ENCODE data around the gene UVRAG.

The UVRAG gene

GRCh38 chr11:75836417-75836816 is 21.4 kb downstream of the UVRAG start:
- Histone ChIP-seq H3K27ac (no peak overlapping the region), H3K27me3 (ENCODE audit: insufficient read depth, low read depth) (no peaks in the 10 kb centered on the region), H3K9ac (no peak overlapping the region), H3K4me2 (no peak overlapping the region), H3K4me1 (ENCODE audit: low read depth, poor library complexity, severe bottlenecking) (no peaks in the 10 kb centered on the region), H3K4me3 (IDR thresholded peaks at IDR 0.05; ENCODE audit: insufficient read depth, low read depth, low read length) (no peak overlapping the region), H3K36me3 (ENCODE audit: insufficient read depth) (no peaks in the 10 kb centered on the region), H3K79me2 (ENCODE audit: insufficient read depth, low read depth) (peaks cover 13% of the 10 kb centered on the region), H2AFZ (ENCODE audit: low read depth) (no peak overlapping the region), H4K20me1 (ENCODE audit: insufficient read depth) (no peaks in the 10 kb centered on the region)
- no peak for TF ChIP-seq CTCF (conservative IDR thresholded peaks at IDR 0.05; ENCODE audit: low read depth, low read length)

- Histone ChIP-seq H3K27me3 (ENCODE audit: insufficient read depth, low read depth) (no peaks in the 10 kb centered on the region), H3K79me2 (ENCODE audit: insufficient read depth, low read depth) (peaks cover 4% of the 10 kb centered on the region; the same call in 1 of the 2 replicates), H4K20me1 (ENCODE audit: insufficient read depth) (no peaks in the 10 kb centered on the region), H3K4me2 (no peak overlapping the region), H3K36me3 (ENCODE audit: insufficient read depth) (no peaks in the 10 kb centered on the region), H3K9ac (no peak overlapping the region), H2AFZ (ENCODE audit: low read depth) (no peak overlapping the region), H3K27ac (no peak overlapping the region), H3K4me3 (IDR thresholded peaks at IDR 0.05; ENCODE audit: insufficient read depth, low read depth, low read length) (no peak overlapping the region), H3K4me1 (ENCODE audit: low read depth, poor library complexity, severe bottlenecking) (no peaks in the 10 kb centered on the region)
- TF ChIP-seq CTCF (conservative IDR thresholded peaks at IDR 0.05; ENCODE audit: low read depth, low read length) = no peak
Observed at GRCh38 chr11:75839851-75840250, 24.8 kb downstream of the UVRAG start.

GRCh38 chr11:75840522-75840921 is 25.5 kb downstream of the UVRAG start:
- Histone ChIP-seq H3K27ac (no peak overlapping the region), H3K9ac (no peak overlapping the region), H3K4me1 (ENCODE audit: low read depth, poor library complexity, severe bottlenecking) (no peaks in the 10 kb centered on the region), H3K27me3 (ENCODE audit: insufficient read depth, low read depth) (no peaks in the 10 kb centered on the region), H3K4me2 (no peak overlapping the region), H3K36me3 (ENCODE audit: insufficient read depth) (no peaks in the 10 kb centered on the region), H3K4me3 (IDR thresholded peaks at IDR 0.05; ENCODE audit: insufficient read depth, low read depth, low read length) (no peak overlapping the region), H4K20me1 (ENCODE audit: insufficient read depth) (no peaks in the 10 kb centered on the region), H3K79me2 (ENCODE audit: insufficient read depth, low read depth) (peaks cover 4% of the 10 kb centered on the region; the same call in 1 of the 2 replicates), H2AFZ (ENCODE audit: low read depth) (no peak overlapping the region)
- TF ChIP-seq CTCF (conservative IDR thresholded peaks at IDR 0.05; ENCODE audit: low read depth, low read length) = no peak

GRCh38 chr11:75841739-75842138 is 26.7 kb downstream of the UVRAG start:
- Histone ChIP-seq H3K9ac (no peak overlapping the region), H3K79me2 (ENCODE audit: insufficient read depth, low read depth) (peaks cover 4% of the 10 kb centered on the region; the same call in 1 of the 2 replicates), H3K27me3 (ENCODE audit: insufficient read depth, low read depth) (no peaks in the 10 kb centered on the region), H4K20me1 (ENCODE audit: insufficient read depth) (no peaks in the 10 kb centered on the region), H3K4me2 (no peak overlapping the region), H3K4me1 (ENCODE audit: low read depth, poor library complexity, severe bottlenecking) (no peaks in the 10 kb centered on the region), H3K36me3 (ENCODE audit: insufficient read depth) (no peaks in the 10 kb centered on the region), H2AFZ (ENCODE audit: low read depth) (no peak overlapping the region), H3K4me3 (IDR thresholded peaks at IDR 0.05; ENCODE audit: insufficient read depth, low read depth, low read length) (no peak overlapping the region), H3K27ac (no peak overlapping the region)
- no peak for TF ChIP-seq CTCF (conservative IDR thresholded peaks at IDR 0.05; ENCODE audit: low read depth, low read length)
